DMS153 (cell line): ENCODE data around the gene ADAMTS2.
A peak's percentile ranks its signal among the peaks of the same experiment; 100 is the strongest.
"Not testable (repeated sequence)": the region's sequence is repeated elsewhere in the genome, so short reads cannot be mapped to it uniquely, and the experiment has no call there.

ENCODE experiments used
- DNase-seq: peaks from one replicate; lab custom pipeline; 2025; lab: John Stamatoyannopoulos, UW

The ADAMTS2 gene

GRCh38 chr5:179216381-179216780, 128.9 kb downstream of the ADAMTS2 start:
- not testable (repeated sequence) for DNase-seq

GRCh38 chr5:179215576-179215975, 129.7 kb downstream of the ADAMTS2 start:
- DNase-seq, result no peak

- DNase-seq, result no peak
Observed at GRCh38 chr5:179214678-179215077, 130.6 kb downstream of the ADAMTS2 start.

GRCh38 chr5:179212870-179213269, 132.4 kb downstream of the ADAMTS2 start:
- peak; percentile 3 for DNase-seq

GRCh38 chr5:179211631-179212030, 133.6 kb downstream of the ADAMTS2 start:
- DNase-seq, result no peak

- no peak for DNase-seq
Observed at GRCh38 chr5:179211068-179211467, 134.2 kb downstream of the ADAMTS2 start.

GRCh38 chr5:179210478-179210877, 134.8 kb downstream of the ADAMTS2 start:
- no peak for DNase-seq

GRCh38 chr5:179209359-179210150, 135.7 kb downstream of the ADAMTS2 start:
- DNase-seq, result no peak

- DNase-seq, result no peak
Observed at GRCh38 chr5:179208706-179209358, 136.4 kb downstream of the ADAMTS2 start.

- DNase-seq, result no peak
Observed at GRCh38 chr5:179207920-179208705, 137.1 kb downstream of the ADAMTS2 start.

- no peak for DNase-seq
Observed at GRCh38 chr5:179207470-179207869, 137.8 kb downstream of the ADAMTS2 start.

GRCh38 chr5:179206366-179206765, 138.9 kb downstream of the ADAMTS2 start:
- no peak for DNase-seq

- no peak for DNase-seq
Observed at GRCh38 chr5:179205277-179205676, 140.0 kb downstream of the ADAMTS2 start.

- no peak for DNase-seq
Observed at GRCh38 chr5:179204572-179204971, 140.7 kb downstream of the ADAMTS2 start.

GRCh38 chr5:179203248-179203647, 142.0 kb downstream of the ADAMTS2 start:
- no peak for DNase-seq

- no peak for DNase-seq
Observed at GRCh38 chr5:179201986-179202385, 143.3 kb downstream of the ADAMTS2 start.

GRCh38 chr5:179199246-179199645, 146.0 kb downstream of the ADAMTS2 start:
- no peak for DNase-seq

- DNase-seq, result no peak
Observed at GRCh38 chr5:179198825-179199224, 146.4 kb downstream of the ADAMTS2 start.

- no peak for DNase-seq
Observed at GRCh38 chr5:179196405-179197079, 148.7 kb downstream of the ADAMTS2 start.

- no peak for DNase-seq
Observed at GRCh38 chr5:179195561-179196404, 149.5 kb downstream of the ADAMTS2 start.

GRCh38 chr5:179194941-179195381, 150.3 kb downstream of the ADAMTS2 start:
- no peak for DNase-seq
